Mucosa of descending colon (tissue), 3 donors: Measurements from ENCODE around the gene WNK1. TPM values are rescaled to one million over a fixed set of nuclear protein-coding genes. Genes with fewer than 3 reads are reported as not detected.
A peak's percentile ranks its signal among the peaks of the same experiment; 100 is the strongest.
"Not testable (repeated sequence)": the region's sequence is repeated elsewhere in the genome, so short reads cannot be mapped to it uniquely, and the experiment has no call there.

Source experiments
- ATAC-seq: fragments of 200-7000 bp; cut with Tn5 transposase; one replicate; pipeline ENCODE4 v1.9.1; 2020; ENCODE audit warnings: mild to moderate bottlenecking, moderate library complexity
- DNase-seq, 3 donors: peaks; one replicate each; pipeline ENCODE4 v3.0.0-alpha.2; 2020
- H3K36me3 ChIP-seq: fragments of 200-600 bp; one replicate; pipeline ENCODE4 v1.8.0; 2021; ENCODE audit warnings: low read depth, mild to moderate bottlenecking
- H3K4me1 ChIP-seq: fragments of 200-600 bp; one replicate; pipeline ENCODE4 v1.8.0; 2021; ENCODE audit warnings: low read depth, mild to moderate bottlenecking
- H3K4me3 ChIP-seq: fragments of 200-600 bp; one replicate; pipeline ENCODE4 v1.8.0; 2021; ENCODE audit warnings: mild to moderate bottlenecking
- H3K9me3 ChIP-seq: fragments of 200-600 bp; one replicate; pipeline ENCODE4 v1.8.0; 2021; ENCODE audit warnings: mild to moderate bottlenecking
- CTCF ChIP-seq: fragments of 200-600 bp; IDR thresholded peaks from one replicate; pipeline ENCODE4 v1.8.0; 2022; ENCODE audit warnings: antibody characterized with exemption, mild to moderate bottlenecking
- intact Hi-C, 2 donors: fragments of 100-400 bp; cut with DNase I in 1 of 2; cut with micrococcal nuclease in 1 of 2; formaldehyde crosslinking; loops; one replicate each; pipeline versions ENCODE4 v1.11.0 to v1.11.1; 2022; cut with DNase I, micrococcal nuclease
- total RNA-seq, 3 donors: library from RNA; stranded (reverse); fragmentation: NEBNext Ultra II Directional in 2 of 3; extraction: Animal tissue kit (Norgen Biotek cat#: 25700) in 2 of 3; gene quantifications; one replicate each; pipeline versions ENCODE4 v1.2.1 to v1.2.4, GENCODE V29; 2021 to 2023
- donor health status: DM: no; HTN: no; CAD: no; lungs with moderate emphysema.
- donor health status: DM: no; HTN: no; CAD: no.
- donor health status: DM: no; HTN: yes; CAD: no.

The WNK1 gene
- total RNA-seq, 3 donors from 2014 or later: 84.0 to 155 (median 85.5) TPM

- Histone ChIP-seq H3K4me1 (peaks cover 4% of the 10 kb centered on the region), H3K4me3 (no peak overlapping the region), H3K36me3 (no peaks in the 10 kb centered on the region), H3K9me3 (no peaks in the 10 kb centered on the region)
- ATAC-seq (no peak), DNase-seq (no peak)
- intact Hi-C loops: no loop called here
- TF ChIP-seq CTCF: no peak
Observed at GRCh38 chr12:765840-766239, 13.5 kb downstream of the WNK1 start.

- H3K9me3 ChIP-seq: no peaks in the 10 kb centered on the region
- peaks cover 8% of the 10 kb centered on the region for H3K4me1 ChIP-seq
- no peak for DNase-seq
- no peak for ATAC-seq
- no peak for TF ChIP-seq CTCF
- intact Hi-C loops: no loop called here
- H3K4me3 ChIP-seq: no peak overlapping the region
- H3K36me3 ChIP-seq: no peaks in the 10 kb centered on the region
Observed at GRCh38 chr12:768434-768833, 16.1 kb downstream of the WNK1 start.

GRCh38 chr12:770479-770878 is 18.1 kb downstream of the WNK1 start:
- intact Hi-C loops: no loop called here
- DNase-seq (no peak), ATAC-seq (no peak)
- Histone ChIP-seq H3K4me3 (no peak overlapping the region), H3K36me3 (no peaks in the 10 kb centered on the region), H3K9me3 (no peaks in the 10 kb centered on the region), H3K4me1 (peaks cover 11% of the 10 kb centered on the region)
- TF ChIP-seq CTCF: no peak

- no peaks in the 10 kb centered on the region for H3K9me3 ChIP-seq
- ATAC-seq: peak; percentile 93
- H3K4me3 ChIP-seq: no peak overlapping the region
- H3K36me3 ChIP-seq: no peaks in the 10 kb centered on the region
- peaks cover 18% of the 10 kb centered on the region for H3K4me1 ChIP-seq
- no peak for DNase-seq
- intact Hi-C loops: no loop called here
- no peak for TF ChIP-seq CTCF
Observed at GRCh38 chr12:772056-772697, 19.8 kb downstream of the WNK1 start.

- H3K4me1 ChIP-seq: peaks cover 18% of the 10 kb centered on the region
- no peak for TF ChIP-seq CTCF
- no peaks in the 10 kb centered on the region for H3K9me3 ChIP-seq
- H3K36me3 ChIP-seq: no peaks in the 10 kb centered on the region
- no peak for DNase-seq
- intact Hi-C loops: no loop called here
- ATAC-seq: no peak
- H3K4me3 ChIP-seq: no peak overlapping the region
Observed at GRCh38 chr12:774051-774614, 21.8 kb downstream of the WNK1 start.

- H3K4me1 ChIP-seq: peaks cover 18% of the 10 kb centered on the region
- ATAC-seq, DNase-seq, H3K36me3 ChIP-seq, intact Hi-C loops, H3K9me3 ChIP-seq, H3K4me3 ChIP-seq: not testable (repeated sequence)
Observed at GRCh38 chr12:775973-776771, 23.8 kb downstream of the WNK1 start.

GRCh38 chr12:776772-777373 is 24.5 kb downstream of the WNK1 start:
- intact Hi-C loops, ATAC-seq, H3K4me3 ChIP-seq, H3K36me3 ChIP-seq, DNase-seq, H3K9me3 ChIP-seq: not testable (repeated sequence)
- peaks cover 20% of the 10 kb centered on the region for H3K4me1 ChIP-seq
